Dedifferentiated amniotic fluid mesenchymal stem cell (primary cell): ENCODE results near the gene SORCS2.

Experiments
- DNase-seq: peaks from one replicate; pipeline ENCODE4 v3.0.0-alpha.2; 2016; ENCODE audit errors: extremely low spot score

Gene SORCS2

DNA sequence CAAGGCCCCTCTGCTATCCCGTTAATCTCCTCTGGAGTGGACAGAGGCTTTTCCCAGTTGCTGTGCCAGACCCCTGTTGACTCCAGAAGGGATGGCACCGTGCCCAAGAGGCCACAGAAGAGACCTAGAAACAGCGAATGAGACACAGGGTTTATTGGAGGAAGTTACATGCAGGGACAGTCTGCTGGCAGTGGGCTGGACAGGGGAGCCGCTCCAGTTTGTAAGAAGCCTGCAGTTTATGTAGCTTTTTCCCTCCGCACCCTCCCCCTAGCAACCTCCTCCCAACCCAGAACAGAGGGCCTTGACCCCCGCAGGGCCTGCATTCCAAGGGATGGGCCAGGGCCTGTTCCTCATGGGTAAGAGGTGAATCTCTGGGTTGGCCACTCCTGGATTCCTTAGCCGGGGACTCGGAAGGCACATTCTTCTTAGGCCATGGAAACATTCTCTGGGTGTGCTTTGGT, 459.2 kb downstream of the SORCS2 start:
- no peak for DNase-seq

- no peak for DNase-seq
Measured at GRCh38 chr4:7652006-7652405, 459.7 kb downstream of the SORCS2 start.

DNA sequence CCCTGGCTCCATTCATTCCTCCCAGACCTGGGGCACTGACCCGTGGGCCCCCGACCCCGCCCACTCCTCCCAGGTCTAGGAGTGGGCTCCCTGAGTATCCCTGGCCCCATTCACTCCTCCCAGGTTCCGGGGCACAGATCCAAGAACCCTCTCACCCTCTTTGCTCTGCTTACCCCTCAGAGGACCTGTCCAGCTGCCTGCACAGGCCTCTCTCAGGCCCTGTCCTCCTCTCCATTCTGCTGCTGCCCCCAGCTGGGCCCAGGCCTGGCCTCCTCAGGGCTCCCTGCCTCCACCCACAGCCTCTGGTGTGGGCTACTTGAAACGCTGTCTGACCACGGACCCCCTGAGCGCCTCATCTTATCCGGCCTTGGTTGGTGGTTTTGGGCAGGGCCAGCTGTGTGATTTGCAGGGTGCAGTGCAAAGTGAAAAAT, 460.1 kb downstream of the SORCS2 start:
- DNase-seq = no peak

- DNase-seq = no peak
Measured at GRCh38 chr4:7652906-7653305, 460.6 kb downstream of the SORCS2 start.

DNA sequence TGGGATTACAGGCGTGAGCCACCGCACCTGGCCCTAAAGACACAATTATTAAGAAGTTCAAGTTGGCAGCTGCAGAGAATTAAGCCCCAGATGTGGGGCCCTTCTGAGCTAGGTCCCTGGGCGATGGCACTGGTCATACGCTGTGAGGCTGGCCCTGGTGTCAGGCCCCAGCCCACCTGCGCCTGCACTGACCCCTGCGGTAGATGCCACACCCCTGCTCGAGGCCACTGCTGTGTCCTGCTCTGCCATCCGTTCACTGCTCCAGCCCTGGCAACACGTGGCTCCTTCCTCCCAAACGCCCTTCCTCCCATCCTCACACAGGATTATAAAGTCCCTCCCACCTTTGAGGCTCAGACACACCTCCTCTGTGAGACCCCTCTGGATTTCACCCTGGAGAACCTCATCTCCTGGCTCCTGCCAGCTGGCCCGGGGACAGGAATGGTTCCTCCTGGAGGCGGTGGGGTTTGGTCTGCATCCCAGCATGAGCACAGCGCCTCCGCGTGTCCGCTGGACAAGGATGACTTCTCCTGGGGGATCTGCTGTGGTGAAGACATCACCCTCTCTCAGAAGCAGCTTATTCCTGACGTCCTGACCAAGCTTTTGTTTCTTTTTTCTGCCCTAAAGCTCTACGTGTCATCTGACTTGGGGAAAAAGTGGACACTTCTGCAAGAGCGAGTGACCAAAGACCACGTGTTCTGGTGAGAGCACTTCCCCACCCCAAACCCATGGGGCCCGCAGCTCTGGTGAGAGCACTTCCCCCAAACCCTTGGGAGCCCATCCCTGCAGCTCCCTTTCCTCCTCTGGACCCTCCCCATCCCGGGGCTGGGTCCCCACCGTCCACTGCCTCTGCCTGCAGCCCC, 461.4 kb downstream of the SORCS2 start:
- no peak for DNase-seq

- no peak for DNase-seq
Measured at GRCh38 chr4:7654550-7655445, 462.5 kb downstream of the SORCS2 start.

DNA sequence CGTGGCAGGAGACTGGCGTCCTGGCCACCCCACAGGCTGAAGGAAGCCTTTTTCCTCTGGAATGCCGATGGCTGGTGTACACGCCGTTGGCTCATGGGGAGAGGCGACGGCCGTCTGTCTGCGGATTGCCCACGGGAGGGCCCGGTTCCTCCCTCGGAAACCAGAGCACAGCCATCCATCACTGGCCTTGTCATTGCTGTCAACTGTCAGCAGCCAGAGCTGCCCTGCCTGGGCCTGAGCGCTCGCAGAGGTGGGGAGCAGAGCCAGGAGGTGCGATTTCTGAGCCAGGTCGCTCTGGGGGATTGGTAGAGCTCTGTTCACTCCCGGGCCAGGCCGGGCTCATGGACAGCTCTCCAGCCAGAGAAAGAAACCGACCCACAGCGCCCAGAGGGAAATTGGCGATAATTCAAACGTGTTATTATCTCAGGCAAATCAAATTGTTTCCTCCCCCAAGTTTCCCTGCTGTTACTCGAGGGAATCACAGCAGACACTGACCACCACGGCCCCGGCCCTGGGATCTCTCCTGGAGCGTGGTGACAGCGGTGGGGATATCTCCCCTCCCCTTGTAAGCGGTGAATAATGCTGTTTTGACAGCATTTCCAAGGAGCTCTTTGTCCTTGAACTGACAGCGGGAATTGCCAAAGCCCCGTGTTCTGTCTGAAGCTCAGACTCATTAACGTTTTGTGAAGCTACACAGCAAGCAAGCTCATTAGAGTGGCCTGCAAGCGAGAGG, 463.3 kb downstream of the SORCS2 start:
- no peak for DNase-seq

DNA sequence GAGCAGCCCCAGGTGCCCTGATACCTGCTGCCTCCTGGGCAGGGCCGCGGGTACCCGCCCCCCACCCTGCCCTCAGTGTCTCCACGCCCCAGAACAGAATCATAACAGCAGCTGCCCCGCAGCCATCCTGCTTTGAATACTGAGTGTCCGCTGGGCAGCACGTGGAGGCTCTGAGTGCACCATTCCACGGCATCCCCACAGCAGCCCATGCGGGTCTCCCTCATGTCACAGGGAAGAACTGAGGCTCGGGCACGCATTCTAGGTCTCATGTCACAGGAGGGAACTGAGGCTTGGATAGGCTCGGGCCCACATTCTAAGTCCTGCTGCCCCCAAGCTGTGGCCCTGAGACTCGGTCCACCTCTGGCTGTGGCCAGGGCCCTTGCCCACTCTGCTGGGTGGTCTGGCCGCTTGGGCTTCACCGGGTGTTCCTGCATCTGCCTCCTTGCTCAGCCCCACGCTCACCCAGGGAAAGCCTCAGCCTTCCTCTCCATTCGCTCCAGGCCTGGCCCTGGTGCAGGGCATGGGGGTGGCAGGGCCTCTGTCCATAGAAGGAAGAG, 464.0 kb downstream of the SORCS2 start:
- no peak for DNase-seq

DNA sequence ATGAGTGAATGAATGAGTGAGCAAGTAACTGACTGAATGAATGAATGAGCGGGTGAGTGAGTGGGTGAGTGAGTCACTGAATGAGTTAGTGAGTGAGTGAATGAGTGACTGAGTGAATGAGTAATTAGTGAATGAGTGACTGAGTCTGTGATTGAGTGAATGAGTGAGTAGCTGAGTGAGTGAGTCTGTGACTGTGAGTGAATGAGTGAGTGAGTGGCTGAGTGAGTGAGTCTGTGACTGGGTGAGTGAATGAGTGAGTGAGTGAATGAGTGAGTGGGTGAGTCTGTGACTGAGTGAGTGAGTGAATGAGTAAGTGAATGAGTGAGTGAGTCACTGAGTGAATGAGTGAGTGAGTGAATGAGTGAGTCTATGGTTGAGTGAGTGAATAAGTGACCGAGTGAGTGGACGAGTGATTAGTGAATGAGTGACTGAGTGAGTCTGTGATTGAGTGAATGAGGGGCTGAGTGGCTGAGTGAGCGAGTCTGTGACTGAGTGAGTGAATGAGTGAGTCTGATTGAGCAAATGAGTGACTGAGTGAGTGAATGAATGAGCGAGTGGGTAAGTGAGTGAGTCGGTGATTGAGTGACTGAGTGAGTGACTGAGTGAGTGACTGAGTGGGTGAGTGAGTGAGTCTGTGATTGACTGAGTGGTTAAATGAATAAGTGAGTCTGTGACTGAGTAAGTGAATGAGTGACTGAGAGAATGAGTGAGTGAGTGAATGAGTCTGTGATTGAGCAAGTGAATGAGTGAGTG, 465.4 kb downstream of the SORCS2 start:
- no peak for DNase-seq

DNA sequence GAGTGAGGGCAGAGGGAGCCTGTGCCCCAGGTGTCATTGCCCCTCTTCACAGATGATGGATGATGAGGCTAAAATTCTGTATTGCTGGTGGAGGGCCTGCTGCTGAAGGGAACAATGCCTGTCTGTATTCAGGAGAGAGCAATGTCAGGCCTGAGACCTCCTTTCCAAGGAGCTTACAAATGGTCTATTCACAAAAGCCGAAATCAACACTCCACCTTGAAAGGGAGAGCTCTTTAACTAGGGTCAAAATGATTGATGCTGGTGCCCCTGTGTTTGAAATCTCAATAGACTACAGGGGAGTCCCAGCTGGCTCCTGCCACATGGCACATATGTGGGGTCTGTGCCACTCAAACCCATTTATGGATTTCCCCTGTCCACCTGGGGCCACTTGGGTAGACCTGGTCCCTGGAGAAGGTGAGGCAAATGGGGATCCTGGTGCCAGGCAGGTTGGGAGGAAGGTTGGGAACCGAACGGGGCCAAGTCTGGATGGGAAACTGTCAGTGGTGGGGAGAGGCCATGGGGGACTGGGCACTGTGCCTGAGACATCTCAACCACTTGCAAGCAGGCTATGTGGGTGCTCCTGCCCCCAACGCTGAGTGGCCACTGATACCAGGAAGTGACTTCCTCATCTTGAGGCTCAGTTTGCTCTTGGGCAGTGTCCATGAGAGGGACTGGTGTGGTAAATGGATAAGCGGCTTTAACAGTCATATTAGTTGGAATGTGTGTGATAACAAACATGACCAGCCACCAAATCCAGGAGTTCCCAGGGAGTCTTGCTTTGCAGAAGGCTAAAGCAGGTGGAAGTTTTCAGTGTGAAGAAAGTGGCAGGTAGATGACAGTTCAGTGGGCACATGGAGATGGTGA, 466.2 kb downstream of the SORCS2 start:
- DNase-seq = no peak

- DNase-seq = no peak
Measured at GRCh38 chr4:7659429-7660175, 467.3 kb downstream of the SORCS2 start.

DNA sequence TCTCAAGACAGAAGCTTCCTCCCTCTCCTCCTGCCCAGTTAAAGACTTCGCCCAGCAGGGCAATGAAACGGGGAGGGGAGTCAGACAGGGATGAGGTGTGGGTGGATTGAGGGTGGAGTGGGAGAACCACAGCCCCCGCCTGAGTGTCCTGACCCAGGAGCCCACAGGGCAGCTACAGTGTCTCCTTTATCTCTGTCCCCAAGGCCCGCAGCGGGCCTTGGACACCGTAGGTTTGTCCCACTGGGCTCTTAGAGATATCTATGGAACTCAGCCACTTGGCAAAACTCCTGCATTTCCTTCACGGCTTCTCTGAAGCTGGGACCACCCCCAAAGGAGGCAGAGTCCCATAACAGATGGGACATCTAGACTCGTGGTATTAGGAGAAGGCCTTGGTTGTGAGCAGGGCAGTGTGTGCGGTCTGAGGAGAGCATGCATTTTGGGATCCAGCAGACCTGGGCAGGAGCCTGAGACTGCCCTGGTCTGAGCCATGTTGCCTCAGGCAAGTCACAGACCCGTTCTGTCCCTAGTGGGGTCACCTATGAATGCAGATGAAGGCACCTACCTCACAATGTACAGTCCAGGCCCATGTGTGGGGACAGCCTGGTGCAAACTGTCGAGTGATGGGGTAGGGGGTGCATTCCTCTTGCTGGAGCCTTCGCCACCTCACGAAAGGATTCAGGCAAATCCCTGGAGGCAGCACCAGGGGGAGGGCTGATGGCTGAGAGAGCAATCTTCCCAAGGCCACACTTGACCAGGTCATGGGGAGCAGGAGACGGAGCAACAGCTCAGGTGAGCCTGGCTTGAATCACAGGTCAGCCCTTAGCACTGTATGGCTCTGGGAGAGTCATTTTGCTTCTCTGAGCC, 468.1 kb downstream of the SORCS2 start:
- no peak for DNase-seq

- no peak for DNase-seq
Measured at GRCh38 chr4:7661066-7661748, 468.9 kb downstream of the SORCS2 start.

- no peak for DNase-seq
Measured at GRCh38 chr4:7661846-7662506, 469.6 kb downstream of the SORCS2 start.

- no peak for DNase-seq
Measured at GRCh38 chr4:7662507-7662846, 470.1 kb downstream of the SORCS2 start.

DNA sequence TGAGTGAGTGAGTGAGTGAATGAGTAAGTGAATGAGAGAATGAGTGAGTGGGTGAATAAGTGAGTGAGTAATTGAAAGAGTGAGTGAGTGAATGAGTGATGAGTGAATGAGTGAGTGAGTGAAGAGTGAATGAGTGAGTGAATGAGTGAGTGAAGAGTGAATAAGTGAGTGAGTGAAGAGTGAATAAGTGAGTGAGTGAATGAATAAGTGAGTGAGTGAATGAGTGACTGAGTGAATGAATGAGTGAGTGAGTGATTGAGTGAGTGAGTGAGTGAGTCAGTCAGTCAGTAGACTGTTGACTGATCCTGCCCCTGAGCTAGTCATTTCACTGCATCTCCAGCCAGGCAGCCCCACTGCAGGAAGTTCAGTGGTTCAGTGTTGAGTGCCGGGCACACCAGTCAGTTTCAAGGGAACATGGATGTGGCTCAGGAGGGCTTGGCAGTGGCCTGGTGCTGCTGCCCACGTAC, 470.8 kb downstream of the SORCS2 start:
- no peak for DNase-seq

GRCh38 chr4:7664106-7664505, 471.8 kb downstream of the SORCS2 start:
- no peak for DNase-seq
